WTC11 (cell line): Measurements from ENCODE around the gene SNPH. TPM values are rescaled to one million over a fixed set of nuclear protein-coding genes. Genes with fewer than 3 reads are reported as not detected.

Experiments
- ATAC-seq: fragments of 200-7000 bp; cut with Tn5 transposase; 2 replicates; pipeline ENCODE4 v1.10.0; 2021; ENCODE audit warnings: mild to moderate bottlenecking, moderate library complexity
- CTCF ChIA-PET: fragments of 300-600 bp; sonication (Branson Sonifier 250); formaldehyde crosslinking; loops from one replicate; lab custom pipeline; 2021; ENCODE audit warnings: antibody characterized with exemption; lab: Charles Lee
- POLR2A ChIA-PET: fragments of 350-600 bp; sonication (Branson Sonifier 250); formaldehyde crosslinking; loops from one replicate; lab custom pipeline; 2021; ENCODE audit warnings: antibody characterized with exemption; lab: Charles Lee
- DNase-seq: peaks from one replicate; pipeline ENCODE4 v3.0.0; 2021; ENCODE audit warnings: low spot score
- H3K27ac Mint-ChIP-seq: 2 replicates; pipeline ENCODE4 v1.8.0; 2021; ENCODE audit warnings: mixed read lengths
- H3K27me3 Mint-ChIP-seq: 2 replicates; pipeline ENCODE4 v1.8.0; 2021; ENCODE audit warnings: low read depth, mild to moderate bottlenecking, moderate library complexity, mixed read lengths
- H3K36me3 Mint-ChIP-seq: 2 replicates; pipeline ENCODE4 v1.8.0; 2021; ENCODE audit warnings: mixed read lengths
- H3K4me1 Mint-ChIP-seq: 2 replicates; pipeline ENCODE4 v1.8.0; 2022; ENCODE audit warnings: mixed read lengths
- H3K4me3 Mint-ChIP-seq: 2 replicates; pipeline ENCODE4 v1.8.0; 2021; ENCODE audit warnings: mild to moderate bottlenecking, moderate library complexity, mixed read lengths
- H3K9me3 Mint-ChIP-seq: 2 replicates; pipeline ENCODE4 v1.8.0; 2021; ENCODE audit warnings: mixed read lengths
- ARID4B ChIP-seq: sonication (generic); formaldehyde crosslinking; IDR thresholded peaks from 2 replicates; pipeline ENCODE4 v1.8.0; 2023; ENCODE audit warnings: missing genetic modification reagents, mild to moderate bottlenecking, borderline replicate concordance
- CREB1 ChIP-seq: sonication (generic); formaldehyde crosslinking; IDR thresholded peaks from 2 replicates; pipeline ENCODE4 v1.8.0; 2023; ENCODE audit warnings: mild to moderate bottlenecking, missing genetic modification reagents
- HMGXB4 ChIP-seq: sonication (generic); formaldehyde crosslinking; IDR thresholded peaks from 2 replicates; pipeline ENCODE4 v1.8.1; 2023; ENCODE audit warnings: mild to moderate bottlenecking, moderate library complexity, missing genetic modification reagents
- IRF2 ChIP-seq: sonication (generic); formaldehyde crosslinking; IDR thresholded peaks from 2 replicates; pipeline ENCODE4 v1.8.0; 2022; ENCODE audit warnings: low read depth, missing genetic modification reagents, borderline replicate concordance
- MAX ChIP-seq: sonication (generic); formaldehyde crosslinking; IDR thresholded peaks from 2 replicates; pipeline ENCODE4 v1.8.0; 2022; ENCODE audit warnings: mild to moderate bottlenecking, missing genetic modification reagents
- MXD4 ChIP-seq: fragments of 250-450 bp; sonication (Bioruptor Pico); IDR thresholded peaks from 2 replicates; pipeline ENCODE4 v1.8.0; 2021; ENCODE audit warnings: mild to moderate bottlenecking, moderate library complexity, borderline replicate concordance
- NR1H2 ChIP-seq: sonication (generic); formaldehyde crosslinking; IDR thresholded peaks from 2 replicates; pipeline ENCODE4 v1.9.0; 2021; ENCODE audit warnings: mild to moderate bottlenecking, moderate library complexity, missing genetic modification reagents
- NR2C2 ChIP-seq: sonication (generic); formaldehyde crosslinking; IDR thresholded peaks from 2 replicates; pipeline ENCODE4 v1.8.0; 2022; ENCODE audit warnings: mild to moderate bottlenecking, missing genetic modification reagents
- NR3C1 ChIP-seq: sonication (generic); formaldehyde crosslinking; conservative IDR thresholded peaks from 2 replicates; pipeline ENCODE4 v1.8.1; 2023; ENCODE audit warnings: low read depth, mild to moderate bottlenecking, missing genetic modification reagents
- PRDM15 ChIP-seq: sonication (generic); formaldehyde crosslinking; IDR thresholded peaks from 2 replicates; pipeline ENCODE4 v1.8.0; 2022; ENCODE audit warnings: missing genetic modification reagents
- PRRX2 ChIP-seq: fragments of 250-450 bp; sonication (Bioruptor Pico); IDR thresholded peaks from 2 replicates; pipeline ENCODE4 v1.8.0; 2021; ENCODE audit warnings: mild to moderate bottlenecking
- SMAD3 ChIP-seq: sonication (generic); formaldehyde crosslinking; IDR thresholded peaks from 2 replicates; pipeline ENCODE4 v1.8.0; 2022; ENCODE audit warnings: missing genetic modification reagents, mild to moderate bottlenecking, borderline replicate concordance
- SMAD4 ChIP-seq: sonication (generic); formaldehyde crosslinking; IDR thresholded peaks from 2 replicates; pipeline ENCODE4 v1.8.0; 2022; ENCODE audit warnings: mild to moderate bottlenecking, missing genetic modification reagents
- SOX15 ChIP-seq: fragments of 250-450 bp; sonication (Bioruptor Pico); IDR thresholded peaks from 2 replicates; pipeline ENCODE4 v1.9.0; 2021; ENCODE audit warnings: mild to moderate bottlenecking
- TEAD1 ChIP-seq: sonication (generic); formaldehyde crosslinking; IDR thresholded peaks from 2 replicates; pipeline ENCODE4 v1.8.0; 2022; ENCODE audit warnings: mild to moderate bottlenecking, missing genetic modification reagents
- TEAD4 ChIP-seq: sonication (generic); formaldehyde crosslinking; IDR thresholded peaks from 2 replicates; pipeline ENCODE4 v1.8.0; 2022; ENCODE audit warnings: mild to moderate bottlenecking, missing genetic modification reagents
- ZMAT4 ChIP-seq: fragments of 250-450 bp; sonication (Bioruptor Pico); IDR thresholded peaks from 2 replicates; pipeline ENCODE4 v1.9.0; 2021; ENCODE audit warnings: mild to moderate bottlenecking
- ZNF121 ChIP-seq: sonication (generic); formaldehyde crosslinking; IDR thresholded peaks from 2 replicates; pipeline ENCODE4 v1.8.0; 2023; ENCODE audit warnings: missing genetic modification reagents
- ZNF396 ChIP-seq: fragments of 250-450 bp; sonication (Bioruptor Pico); IDR thresholded peaks from 2 replicates; pipeline ENCODE4 v1.8.0; 2021; ENCODE audit warnings: mild to moderate bottlenecking, moderate library complexity, borderline replicate concordance
- ZNF532 ChIP-seq: fragments of 250-450 bp; sonication (Bioruptor Pico); IDR thresholded peaks from 2 replicates; pipeline ENCODE4 v1.9.0; 2021; ENCODE audit warnings: mild to moderate bottlenecking, borderline replicate concordance
- total RNA-seq: library from RNA; stranded (reverse); gene quantifications from 3 replicates; pipeline ENCODE4 v1.2.3, GENCODE V29; 2021

SNPH gene
- total RNA-seq, 1 experiment from 2014 or later = 3.5 TPM

GRCh38 chr20:1298888-1299511 is 32.9 kb downstream of the SNPH start:
- no peaks in the 10 kb centered on the region for H3K36me3 Mint-ChIP-seq

More at GRCh38 chr20:1298888-1299511, 32.9 kb downstream of the SNPH start:
- TF ChIP-seq CREB1 (CRISPR knock-in tag) = no peak
- no peak for TF ChIP-seq TEAD4 (CRISPR knock-in tag)
- no peak for TF ChIP-seq ZMAT4
- TF ChIP-seq HMGXB4 = no peak
- TF ChIP-seq IRF2 (CRISPR knock-in tag) = no peak
- no peak for TF ChIP-seq NR1H2 (CRISPR knock-in tag)
- no peak for TF ChIP-seq SMAD3 (CRISPR knock-in tag)
- TF ChIP-seq MAX (CRISPR knock-in tag) = no peak
- TF ChIP-seq ZNF121 (CRISPR knock-in tag) = no peak
- no peak for TF ChIP-seq PRDM15 (CRISPR knock-in tag)
- TF ChIP-seq ZNF396 (CRISPR knock-in tag) = no peak
- TF ChIP-seq NR3C1 (CRISPR knock-in tag) = no peak
- TF ChIP-seq TEAD1 (CRISPR knock-in tag) = no peak
- TF ChIP-seq PRRX2 (CRISPR knock-in tag) = no peak
- TF ChIP-seq SMAD4 (CRISPR knock-in tag) = no peak
- no peak for TF ChIP-seq SOX15 (CRISPR knock-in tag)
- TF ChIP-seq ARID4B (CRISPR knock-in tag) = no peak
- TF ChIP-seq NR2C2 (CRISPR knock-in tag) = no peak
- no peak for TF ChIP-seq MXD4 (CRISPR knock-in tag)
- TF ChIP-seq ZNF532 (CRISPR knock-in tag) = no peak
- ATAC-seq (no peak), DNase-seq (no peak)
- no peak overlapping the region for H3K27ac Mint-ChIP-seq
- peaks cover 3% of the 10 kb centered on the region; the same call in 1 of the 2 replicates for H3K27me3 Mint-ChIP-seq
- H3K9me3 Mint-ChIP-seq = no peaks in the 10 kb centered on the region
- POLR2A ChIA-PET = no interaction called here
- CTCF ChIA-PET = interaction anchor here (0.6 to 1.9 kb wide), 6 partner anchors 10 to 90 kb away, joined by 3 to 7 read pairs (median 4); partner anchors contain the start of gene RAD21L1
- no peak overlapping the region for H3K4me3 Mint-ChIP-seq
- H3K4me1 Mint-ChIP-seq = peaks cover 8% of the 10 kb centered on the region
